Left ventricle myocardium inferior (tissue), 1 donor: ENCODE data around the gene DMC1. TPM values are rescaled to one million over a fixed set of nuclear protein-coding genes. Genes with fewer than 3 reads are reported as not detected.

Experiments used
- DNase-seq: peaks from one replicate; pipeline ENCODE4 v3.0.0-alpha.2; 2020
- H3K27ac ChIP-seq: fragments of 200-600 bp; replicated peaks from 2 replicates; pipeline ENCODE4 v1.8.0; 2021
- H3K27me3 ChIP-seq: fragments of 200-600 bp; 2 replicates; pipeline ENCODE4 v1.8.0; 2021; ENCODE audit warnings: low read depth
- H3K36me3 ChIP-seq: fragments of 200-600 bp; 2 replicates; pipeline ENCODE4 v1.8.0; 2021
- H3K4me1 ChIP-seq: fragments of 200-600 bp; 2 replicates; pipeline ENCODE4 v1.8.0; 2021
- H3K4me3 ChIP-seq: fragments of 200-600 bp; 2 replicates; pipeline ENCODE4 v1.8.0; 2021; ENCODE audit warnings: mild to moderate bottlenecking, moderate library complexity
- H3K9me3 ChIP-seq: fragments of 200-600 bp; replicated peaks from 2 replicates; pipeline ENCODE4 v1.8.0; 2021
- intact Hi-C: fragments of 100-400 bp; cut with micrococcal nuclease; formaldehyde crosslinking; loops from one replicate; pipeline ENCODE4 v1.11.0; 2022
- total RNA-seq: library from RNA; stranded (reverse); fragmentation: NEBNext Ultra II Directional; extraction: Animal tissue kit (Norgen Biotek cat#: 25700); gene quantifications from one replicate; pipeline ENCODE4 v1.2.1, GENCODE V29; 2021
- TF ChIP-seq, protein P1 (sequence below): fragments of 200-600 bp; IDR thresholded peaks from 2 replicates; pipeline ENCODE4 v1.8.0; 2021; ENCODE audit warnings: antibody characterized with exemption, mild to moderate bottlenecking, borderline replicate concordance
- donor health status: DM: no; HTN: yes; CAD: no; lungs with severe emphysema.

DMC1 gene
- total RNA-seq, 1 donor from 2014 or later: 1.0 TPM

DNA sequence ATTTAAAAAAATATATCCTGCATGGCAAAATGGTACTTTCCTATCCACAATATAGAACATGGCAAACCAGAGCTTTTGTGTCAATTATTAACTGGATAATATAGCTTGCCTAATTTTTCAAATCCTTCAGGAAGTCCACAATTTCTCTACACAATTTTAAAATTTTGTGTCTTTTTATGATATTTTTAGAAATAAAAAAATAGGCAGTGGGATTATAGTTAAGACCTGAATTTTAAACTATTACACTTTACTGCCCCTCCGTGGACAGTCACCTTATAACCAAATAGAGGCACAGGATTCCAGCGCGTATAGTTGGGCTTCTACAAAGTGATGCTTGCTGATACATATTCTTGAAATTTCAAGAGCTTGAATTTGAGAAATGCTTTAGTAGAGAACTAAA is 2.1 kb upstream of the DMC1 start:
- H3K4me1 ChIP-seq: peaks cover 25% of the 10 kb centered on the region
- peaks cover 17% of the 10 kb centered on the region for H3K27me3 ChIP-seq
- H3K36me3 ChIP-seq: no peaks in the 10 kb centered on the region
- DNase-seq: no peak
- no peaks in the 10 kb centered on the region for H3K9me3 ChIP-seq
- intact Hi-C loops: no loop called here
- no peak overlapping the region for H3K27ac ChIP-seq
- H3K4me3 ChIP-seq: no peak overlapping the region
- TF ChIP-seq, protein P1, sequence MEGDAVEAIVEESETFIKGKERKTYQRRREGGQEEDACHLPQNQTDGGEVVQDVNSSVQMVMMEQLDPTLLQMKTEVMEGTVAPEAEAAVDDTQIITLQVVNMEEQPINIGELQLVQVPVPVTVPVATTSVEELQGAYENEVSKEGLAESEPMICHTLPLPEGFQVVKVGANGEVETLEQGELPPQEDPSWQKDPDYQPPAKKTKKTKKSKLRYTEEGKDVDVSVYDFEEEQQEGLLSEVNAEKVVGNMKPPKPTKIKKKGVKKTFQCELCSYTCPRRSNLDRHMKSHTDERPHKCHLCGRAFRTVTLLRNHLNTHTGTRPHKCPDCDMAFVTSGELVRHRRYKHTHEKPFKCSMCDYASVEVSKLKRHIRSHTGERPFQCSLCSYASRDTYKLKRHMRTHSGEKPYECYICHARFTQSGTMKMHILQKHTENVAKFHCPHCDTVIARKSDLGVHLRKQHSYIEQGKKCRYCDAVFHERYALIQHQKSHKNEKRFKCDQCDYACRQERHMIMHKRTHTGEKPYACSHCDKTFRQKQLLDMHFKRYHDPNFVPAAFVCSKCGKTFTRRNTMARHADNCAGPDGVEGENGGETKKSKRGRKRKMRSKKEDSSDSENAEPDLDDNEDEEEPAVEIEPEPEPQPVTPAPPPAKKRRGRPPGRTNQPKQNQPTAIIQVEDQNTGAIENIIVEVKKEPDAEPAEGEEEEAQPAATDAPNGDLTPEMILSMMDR: peak; percentile 64

DNA sequence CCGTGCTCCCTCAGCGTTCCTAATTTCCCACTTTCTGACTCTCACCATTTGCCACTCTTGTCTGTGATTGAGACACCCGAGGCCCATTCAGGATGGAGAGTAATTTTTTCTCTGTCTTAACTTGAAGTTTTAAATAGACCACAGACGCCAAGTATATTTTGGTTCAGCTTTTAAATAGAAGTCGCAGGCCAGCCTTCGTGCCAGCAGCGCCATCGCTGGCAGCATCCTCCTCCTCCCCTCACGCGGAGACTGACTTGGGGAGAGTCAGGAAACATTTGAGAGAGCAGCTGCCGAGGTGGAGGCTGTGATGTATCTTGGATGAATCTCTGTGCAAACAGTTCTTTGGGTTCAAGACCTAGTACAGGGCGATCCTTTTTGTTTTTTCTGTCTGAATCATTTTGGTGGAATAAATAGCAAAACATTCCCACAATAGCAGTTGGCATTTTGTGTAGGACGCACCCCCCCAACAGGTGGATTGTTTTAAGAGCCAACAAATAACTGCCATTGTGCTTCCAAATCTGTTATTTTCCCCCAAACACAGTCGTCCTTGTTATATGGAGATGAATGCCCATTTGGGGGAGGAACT is 889 bp upstream of the DMC1 start:
- peaks cover 14% of the 10 kb centered on the region for H3K27me3 ChIP-seq
- TF ChIP-seq, protein P1: no peak
- peak overlapping the region; percentile 77 for H3K4me3 ChIP-seq
- no peaks in the 10 kb centered on the region for H3K36me3 ChIP-seq
- H3K27ac ChIP-seq: peak overlapping the region; percentile 77
- H3K4me1 ChIP-seq: peaks cover 25% of the 10 kb centered on the region
- no peaks in the 10 kb centered on the region for H3K9me3 ChIP-seq
- intact Hi-C loops: no loop called here
- peak; percentile 26 for DNase-seq

DNA sequence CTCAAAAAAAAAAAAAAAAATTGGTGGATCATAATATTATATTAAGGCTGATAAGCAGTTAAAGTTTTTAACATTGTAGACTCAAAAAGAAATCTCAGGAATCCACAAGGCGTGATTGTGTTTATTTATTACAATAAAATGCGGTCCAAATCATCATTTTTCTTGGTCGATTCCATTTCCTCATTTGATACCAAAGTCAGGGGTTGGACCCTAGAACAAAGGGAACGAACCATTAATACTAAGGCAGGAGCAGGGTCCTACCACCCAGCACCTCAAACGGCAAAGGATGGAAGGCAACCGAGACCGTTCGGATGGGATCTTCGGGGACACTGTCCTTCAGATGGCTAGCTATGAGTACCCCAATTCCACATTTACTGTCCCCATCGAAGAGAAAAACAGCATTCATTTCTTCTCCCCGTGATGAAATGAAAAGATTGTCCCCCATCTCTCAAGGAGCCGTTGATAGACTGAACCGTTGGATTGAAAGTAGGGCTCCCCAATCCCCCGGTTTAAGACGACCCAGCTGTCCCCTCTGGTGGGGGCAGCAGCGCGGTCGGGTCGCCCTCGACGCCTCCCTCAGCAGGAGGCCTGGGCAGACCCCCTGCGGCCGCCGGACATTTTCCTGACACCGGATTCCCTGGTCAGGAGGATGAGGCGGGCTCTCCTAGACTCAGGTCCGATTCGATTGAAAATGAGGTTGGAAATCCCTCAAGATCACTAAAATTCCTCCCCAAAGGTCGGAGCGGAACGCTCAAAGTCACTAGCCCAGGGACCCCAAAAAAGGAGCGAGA is 607 bp downstream of the DMC1 start:
- Histone ChIP-seq H3K36me3 (no peaks in the 10 kb centered on the region), H3K9me3 (no peaks in the 10 kb centered on the region), H3K4me3 (peak overlapping the region; percentile 77), H3K27me3 (peaks cover 6% of the 10 kb centered on the region), H3K4me1 (peaks cover 25% of the 10 kb centered on the region), H3K27ac (peak overlapping the region; percentile 59)
- TF ChIP-seq, protein P1: no peak
- intact Hi-C loops: no loop called here
- peak; percentile 16 for DNase-seq

DNA sequence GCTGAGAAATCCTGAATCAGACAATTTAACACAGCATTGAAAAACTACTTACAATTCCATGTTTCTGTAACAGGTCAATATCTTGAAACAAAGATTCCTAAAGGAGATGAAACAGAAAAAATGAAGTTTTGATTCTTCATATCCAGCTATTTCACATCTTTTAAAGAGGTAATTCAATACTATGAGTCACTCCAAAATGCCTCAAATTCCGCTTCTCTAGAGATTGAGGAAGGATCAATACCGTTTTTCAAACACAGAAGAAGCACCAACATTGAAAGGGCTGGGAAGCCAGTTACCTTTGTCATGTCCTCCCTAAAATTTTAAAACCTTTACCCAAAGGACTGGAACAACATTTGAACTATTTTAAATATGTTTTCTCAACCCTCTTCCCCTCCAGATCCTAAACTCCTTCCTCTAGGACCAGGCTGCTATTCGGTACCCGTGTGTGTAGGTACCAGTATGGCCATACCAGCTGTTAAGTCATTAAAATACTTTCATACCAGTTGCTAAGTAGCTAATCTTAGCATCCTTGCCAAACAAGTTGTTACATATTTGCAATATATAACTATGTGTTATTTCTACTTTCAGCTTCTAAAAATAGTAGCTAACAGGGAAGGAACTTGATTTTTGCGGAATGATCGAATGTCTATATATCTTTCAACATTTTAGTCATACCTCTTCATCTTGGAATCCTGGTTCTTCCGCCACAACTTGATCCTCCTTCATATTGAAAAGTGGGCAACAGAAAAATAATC is 2.3 kb downstream of the DMC1 start:
- H3K9me3 ChIP-seq: no peaks in the 10 kb centered on the region
- no peaks in the 10 kb centered on the region for H3K27me3 ChIP-seq
- H3K4me3 ChIP-seq: no peak overlapping the region
- no peak for DNase-seq
- H3K36me3 ChIP-seq: no peaks in the 10 kb centered on the region
- TF ChIP-seq, protein P1: no peak
- peaks cover 25% of the 10 kb centered on the region for H3K4me1 ChIP-seq
- intact Hi-C loops: no loop called here
- H3K27ac ChIP-seq: no peak overlapping the region

DNA sequence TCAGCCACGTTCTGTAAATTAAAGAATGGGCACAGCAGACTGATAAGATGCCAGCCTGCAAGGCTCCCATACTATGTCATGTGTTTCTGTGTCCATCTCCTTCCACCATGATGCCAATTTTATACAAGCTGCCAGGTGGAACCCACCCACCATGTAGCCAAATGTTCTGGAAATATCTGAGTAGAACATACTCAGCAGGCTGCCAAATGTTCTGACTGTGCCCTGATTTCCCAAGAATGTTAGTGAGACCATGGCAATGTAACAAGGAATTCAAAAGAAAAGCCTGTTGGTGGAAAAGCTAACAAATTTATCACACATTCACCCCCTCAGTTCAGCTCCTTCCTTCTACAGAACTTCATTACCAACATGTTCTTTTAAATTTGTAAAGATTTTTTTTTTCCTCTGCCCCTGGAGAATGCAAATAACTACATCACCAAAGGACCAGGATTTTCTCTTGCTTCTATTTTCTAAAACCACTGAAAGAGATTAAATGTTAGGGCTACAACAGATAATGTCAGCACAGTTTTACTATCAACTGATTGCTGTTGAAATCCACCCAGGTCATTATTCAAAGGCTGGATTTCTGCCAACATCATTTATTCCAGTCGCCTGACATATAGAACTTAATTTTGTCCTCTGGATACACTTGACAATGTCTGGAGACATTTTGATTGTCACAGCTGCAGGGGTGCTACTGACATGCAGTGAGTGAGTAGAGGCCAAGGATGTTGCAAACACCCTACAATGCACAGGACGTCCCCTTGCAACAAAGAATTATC is 3.1 kb downstream of the DMC1 start:
- H3K9me3 ChIP-seq: no peaks in the 10 kb centered on the region
- DNase-seq: no peak
- H3K4me1 ChIP-seq: peaks cover 25% of the 10 kb centered on the region
- no peaks in the 10 kb centered on the region for H3K27me3 ChIP-seq
- H3K4me3 ChIP-seq: no peak overlapping the region
- H3K27ac ChIP-seq: no peak overlapping the region
- intact Hi-C loops: no loop called here
- TF ChIP-seq, protein P1: no peak
- H3K36me3 ChIP-seq: no peaks in the 10 kb centered on the region
